Measurements from ENCODE around the gene ARID1B. TPM values are rescaled to one million over a fixed set of nuclear protein-coding genes. Genes with fewer than 3 reads are reported as not detected.
A peak's percentile ranks its signal among the peaks of the same experiment; 100 is the strongest.

Gene ARID1B
- total and polyA plus RNA-seq, 2 of the 13 experiments (the other 11 are each of a cell fraction or from before 2014, with no cell fraction given), result 20.1 to 32.6 TPM

GRCh38 chr6:156779206-156780094, 2.3 kb downstream of the ARID1B start (continued):
- TF ChIP-seq ZNF773 (CRISPR knock-in tag; IDR thresholded peaks at IDR 0.05; ENCODE audit: borderline replicate concordance) (0 out of 2 replicates have a peak, but pooled peaks have one; percentile 15), NR0B2 (CRISPR knock-in tag; IDR thresholded peaks at IDR 0.05) (no peak), AGO2 (optimal IDR thresholded peaks at IDR 0.05; ENCODE audit: low read depth, low read length) (peak; percentile 68), ZNF710 (CRISPR knock-in tag; IDR thresholded peaks at IDR 0.05; ENCODE audit: borderline replicate concordance) (no peak), BHLHE40 (IDR thresholded peaks at IDR 0.05; ENCODE audit: low read length) (no peak), ZNF574 (CRISPR knock-in tag; IDR thresholded peaks at IDR 0.05) (no peak; the same call in 1 of the 2 replicates), ZNF646 (CRISPR knock-in tag; IDR thresholded peaks at IDR 0.05) (no peak), POLR2G (IDR thresholded peaks at IDR 0.05; ENCODE audit: low read depth, low read length) (peak; percentile 56; the same call in 1 of the 2 replicates), ZNF577 (CRISPR knock-in tag; IDR thresholded peaks at IDR 0.05; ENCODE audit: borderline replicate concordance, low read depth) (0 out of 2 replicates have a peak, but pooled peaks have one; percentile 44), FOXO1 (CRISPR knock-in tag; IDR thresholded peaks at IDR 0.05) (no peak), IRX3 (CRISPR knock-in tag; IDR thresholded peaks at IDR 0.05; ENCODE audit: borderline replicate concordance, low read depth) (no peak), ZNF180 (CRISPR knock-in tag; IDR thresholded peaks at IDR 0.05; ENCODE audit: borderline replicate concordance, low read depth) (no peak), NONO (IDR thresholded peaks at IDR 0.05) (no peak), NONO (CRISPR knock-in tag; conservative IDR thresholded peaks at IDR 0.05) (0 out of 2 replicates have a peak, but pooled peaks have one; percentile 23), FLYWCH1 (CRISPR knock-in tag; IDR thresholded peaks at IDR 0.05) (0 out of 2 replicates have a peak, but pooled peaks have one; percentile 58), ZZZ3 (CRISPR knock-in tag; IDR thresholded peaks at IDR 0.05; ENCODE audit: borderline replicate concordance) (no peak)
